Putamen (tissue), 1 donor: ENCODE results near the gene GNG14.
"Not testable (repeated sequence)": the region's sequence is repeated elsewhere in the genome, so short reads cannot be mapped to it uniquely, and the experiment has no call there.

ENCODE experiments used
- DNase-seq: peaks from one replicate; pipeline ENCODE4 v3.0.0-alpha.2; 2016; ENCODE audit warnings: low spot score

GNG14 gene

GRCh38 chr19:12667731-12668302 lies 20.0 kb upstream of the GNG14 start:
- no peak for DNase-seq

GRCh38 chr19:12668346-12668745 lies 19.5 kb upstream of the GNG14 start:
- no peak for DNase-seq

- DNase-seq = peak; percentile 34
These were observed 18.9 kb upstream of the GNG14 start for GRCh38 chr19:12668932-12669269.

- peak; percentile 88 for DNase-seq
These were observed 18.3 kb upstream of the GNG14 start for GRCh38 chr19:12669270-12670158.

GRCh38 chr19:12670159-12670928 lies 17.5 kb upstream of the GNG14 start:
- DNase-seq = no peak

GRCh38 chr19:12672744-12673143 lies 15.1 kb upstream of the GNG14 start:
- no peak for DNase-seq

GRCh38 chr19:12675399-12675798 lies 12.4 kb upstream of the GNG14 start:
- no peak for DNase-seq

- DNase-seq = no peak
These were observed 11.9 kb upstream of the GNG14 start for GRCh38 chr19:12675940-12676339.

GRCh38 chr19:12676384-12676792 lies 11.4 kb upstream of the GNG14 start:
- peak; percentile 35 for DNase-seq

GRCh38 chr19:12676928-12677327 lies 10.9 kb upstream of the GNG14 start:
- DNase-seq = no peak

GRCh38 chr19:12678039-12678438 lies 9.8 kb upstream of the GNG14 start:
- DNase-seq = not testable (repeated sequence)

GRCh38 chr19:12680034-12680433 lies 7.8 kb upstream of the GNG14 start:
- no peak for DNase-seq

- peak; percentile 95 for DNase-seq
These were observed 6.5 kb upstream of the GNG14 start, which contains the start of gene DHPS for GRCh38 chr19:12681074-12681987. TSS of gene DHPS (minus strand) at chr19:12681880. CDS start at chr19:12681766, 114 bp downstream.

- DNase-seq = no peak
These were observed 2.0 kb upstream of the GNG14 start for GRCh38 chr19:12685831-12686230.

- no peak for DNase-seq
These were observed 1.2 kb downstream of the GNG14 start for GRCh38 chr19:12689012-12689411.

- no peak for DNase-seq
These were observed 1.9 kb downstream of the GNG14 start for GRCh38 chr19:12689581-12690216.

GRCh38 chr19:12692960-12693359 lies 5.2 kb downstream of the GNG14 start:
- no peak for DNase-seq

- DNase-seq = no peak
These were observed 6.8 kb downstream of the GNG14 start for GRCh38 chr19:12694641-12695040.

- no peak for DNase-seq
These were observed 7.3 kb downstream of the GNG14 start for GRCh38 chr19:12695096-12695495.

- no peak for DNase-seq
These were observed 7.7 kb downstream of the GNG14 start for GRCh38 chr19:12695514-12695913.

- DNase-seq = no peak
These were observed 8.2 kb downstream of the GNG14 start for GRCh38 chr19:12695997-12696365.
